Endothelial cell of umbilical vein (primary cell): ENCODE measurements around the gene ZNRF1. TPM values are rescaled to one million over a fixed set of nuclear protein-coding genes. Genes with fewer than 3 reads are reported as not detected.

Source experiments
- BruUV-seq: library from RNA; stranded (reverse); fragments of 400-500 nt; replicated peaks from 2 replicates; lab custom pipeline; 2021; lab: Mats Ljungman, UMichigan
- CTCF ChIA-PET: fragments of 300-600, 350-600 bp; sonication (Branson Sonifier 250); formaldehyde crosslinking; loops from one replicate; lab custom pipeline; 2021; ENCODE audit warnings: antibody characterized with exemption, inconsistent platforms; lab: Charles Lee
- POLR2A ChIA-PET: fragments of 300-600, 350-600 bp; sonication (Branson Sonifier 250); formaldehyde crosslinking; loops from one replicate; lab custom pipeline; 2021; ENCODE audit warnings: antibody characterized with exemption, inconsistent platforms; lab: Charles Lee
- DNase-seq: peaks from one replicate; pipeline ENCODE4 v3.0.0-alpha.2; 2011; ENCODE audit warnings: low read depth, low spot score
- FAIRE-seq: peaks from 2 replicates; lab custom pipeline; 2011; peaks lifted over from hg19 to GRCh38; lab: Jason Lieb, UNC
- H2AFZ ChIP-seq: 2 replicates; pipeline ENCODE4 v1.6.0; 2012; ENCODE audit warnings: low read depth, low read length, control low read depth, inconsistent platforms
- H3K27ac ChIP-seq: 2 replicates; pipeline ENCODE4 v1.5.1; 2011; ENCODE audit warnings: low read depth, mild to moderate bottlenecking, control low read depth, low read length, moderate library complexity; ENCODE audit not compliant: insufficient read depth
- H3K27me3 ChIP-seq, 2 experiments: 2 replicates each; pipeline versions ENCODE4 v1.6.0 to v1.6.1; 2011; ENCODE audit warnings: low read length in 2 of 2, mixed read lengths in 1 of 2; ENCODE audit not compliant: control insufficient read depth in 2 of 2, insufficient read depth in 2 of 2
- H3K36me3 ChIP-seq, 2 experiments: 2 replicates in 1 of 2; 3 replicates in 1 of 2; pipeline ENCODE4 v1.5.1; 2011; ENCODE audit warnings: low read length in 2 of 2, mild to moderate bottlenecking in 1 of 2, moderate library complexity in 1 of 2; ENCODE audit not compliant: control insufficient read depth in 2 of 2, insufficient read depth in 2 of 2; ENCODE audit errors: extremely low read depth in 1 of 2
- H3K4me1 ChIP-seq: 3 replicates; pipeline ENCODE4 v1.5.1; 2011; ENCODE audit warnings: mild to moderate bottlenecking, low read length; ENCODE audit not compliant: control insufficient read depth, insufficient read depth; ENCODE audit errors: extremely low read depth
- H3K4me2 ChIP-seq: 2 replicates; pipeline ENCODE4 v1.6.1; 2011; ENCODE audit warnings: low read length, control low read depth, mixed read lengths; ENCODE audit not compliant: insufficient read depth
- H3K4me3 ChIP-seq, 3 experiments: fragments of 200-600 bp in 1 of 3; sonication (generic), shearing (Covaris generic) in 1 of 3; replicated peaks in 1 of 3; 2 replicates each; pipeline ENCODE4 v1.5.1; 2011 to 2016; ENCODE audit warnings: control low read depth in 3 of 3, low read length in 3 of 3, mild to moderate bottlenecking in 2 of 3, inconsistent platforms in 1 of 3, low read depth in 1 of 3, moderate library complexity in 1 of 3; ENCODE audit not compliant: insufficient read depth in 1 of 3
- H3K79me2 ChIP-seq: 2 replicates; pipeline ENCODE4 v1.6.0; 2012; ENCODE audit warnings: low read length, inconsistent platforms; ENCODE audit not compliant: control insufficient read depth, insufficient read depth
- H3K9ac ChIP-seq: replicated peaks from 2 replicates; pipeline ENCODE3; 2011; ENCODE audit warnings: low read length, control low read depth; ENCODE audit not compliant: insufficient read depth; ENCODE audit errors: extremely low read depth
- H3K9me1 ChIP-seq: replicated peaks from 3 replicates; pipeline ENCODE4 v1.6.0; 2011; ENCODE audit warnings: mild to moderate bottlenecking, low read length; ENCODE audit not compliant: control insufficient read depth, insufficient read depth; ENCODE audit errors: extremely low read depth
- H3K9me3 ChIP-seq: replicated peaks from 2 replicates; pipeline ENCODE4 v1.5.1; 2012; ENCODE audit warnings: low read length, inconsistent platforms; ENCODE audit not compliant: control insufficient read depth, insufficient read depth
- H4K20me1 ChIP-seq: replicated peaks from 2 replicates; pipeline ENCODE3; 2011; ENCODE audit warnings: mild to moderate bottlenecking, low read length; ENCODE audit not compliant: control insufficient read depth, insufficient read depth; ENCODE audit errors: extremely low read depth
- POLR2AphosphoS5 ChIP-seq: IDR thresholded peaks from 2 replicates; pipeline ENCODE4 v1.6.1; 2012; ENCODE audit warnings: low read depth, mild to moderate bottlenecking, control low read depth, low read length, moderate library complexity; ENCODE audit not compliant: insufficient read depth
- dilution Hi-C: fragments of 300-500 bp; cut with MboI; formaldehyde crosslinking; loops from one replicate; pipeline ENCODE4 v1.15.0; 2019; ENCODE audit warnings: low sequenced_read_pairs; ENCODE audit not compliant: extremely low pct_ligation_motif_present
- intact Hi-C: fragments of 100-400 bp; cut with micrococcal nuclease; formaldehyde crosslinking; loops from one replicate; pipeline ENCODE4 v1.10.0; 2022
- polyA plus RNA-seq, 4 experiments: library from polyadenylated mRNA; depleted of rRNA in 3 of 4; stranded (reverse) in 3 of 4; unstranded in 1 of 4; fragments of >200 nt; gene quantifications; 2 replicates each; pipeline versions ENCODE4 v1.2.1 to v1.2.3, GENCODE V29; 2011 to 2012; ENCODE audit warnings: missing spikeins in 1 of 4
- total RNA-seq: library from RNA; stranded (reverse); gene quantifications from 2 replicates; pipeline ENCODE4 v1.2.3, GENCODE V29; 2021

The ZNRF1 gene
- total and polyA plus RNA-seq, 2 donors (not counting 3 experiments of a cell fraction or from before 2014, with no cell fraction given), result 23.7 to 34.9 TPM

DNA sequence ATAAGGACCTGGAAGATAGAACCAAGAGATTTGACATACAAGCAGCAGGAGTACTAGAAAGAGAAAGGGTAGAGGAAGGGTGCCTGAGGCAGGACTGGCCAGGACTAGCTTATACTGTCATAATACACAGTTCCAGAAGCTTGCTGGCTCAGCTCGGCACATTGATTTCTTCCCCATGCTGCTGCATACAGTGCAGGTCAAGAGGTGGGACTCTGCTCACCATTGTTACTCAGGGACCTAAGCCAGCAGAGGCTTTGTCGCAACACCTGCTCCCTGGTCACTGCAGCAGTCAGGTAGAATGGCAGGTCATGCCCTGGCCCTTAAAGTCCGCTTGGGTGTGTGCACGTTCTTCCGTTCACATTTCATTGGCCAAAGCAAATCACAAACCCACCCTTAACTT, 85.0 kb downstream of the ZNRF1 start:
- no peak for FAIRE-seq
- intact Hi-C loops, result no loop called here
- POLR2A ChIA-PET, result no interaction called here

DNA sequence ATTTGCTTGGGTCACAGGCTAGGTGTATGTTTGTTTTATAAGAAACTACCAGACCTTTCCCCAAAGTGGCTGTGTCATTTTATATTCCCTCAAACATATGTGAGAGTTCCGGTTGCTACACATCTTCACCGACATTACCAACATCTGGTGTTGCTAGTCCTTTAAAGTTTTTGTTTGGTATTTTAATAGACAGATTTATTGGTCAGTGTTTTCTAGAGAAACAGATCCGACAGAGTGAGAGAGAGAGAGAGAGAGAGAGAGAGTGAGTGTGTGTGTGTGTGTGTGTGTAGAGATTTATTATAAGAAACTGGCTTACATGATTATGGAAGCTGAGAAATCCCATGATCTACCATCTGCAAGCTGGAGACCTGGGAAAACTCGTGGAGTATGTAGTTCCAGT, 86.7 kb downstream of the ZNRF1 start:
- Histone ChIP-seq H3K4me2 (no peak overlapping the region), H3K4me1 (peaks cover 26% of the 10 kb centered on the region), H3K27me3 (no peaks in the 10 kb centered on the region), H3K79me2 (peaks cover 15% of the 10 kb centered on the region), H3K9me3 (no peaks in the 10 kb centered on the region), H3K27ac (no peak overlapping the region), H3K4me3 (no peak overlapping the region), H3K9me1 (no peaks in the 10 kb centered on the region), H3K36me3 (no peaks in the 10 kb centered on the region), H3K9ac (no peak overlapping the region), H4K20me1 (no peaks in the 10 kb centered on the region), H2AFZ (no peak overlapping the region)
- no TSS peak for BruUV-seq
- dilution Hi-C loops, result no loop called here
- intact Hi-C loops, result no loop called here
- ChIA-PET CTCF (no interaction called here), POLR2A (no interaction called here)
- TF ChIP-seq POLR2AphosphoS5, result no peak
- FAIRE-seq (no peak), DNase-seq (no peak)

More for the DNA sequence above, 85.0 kb downstream of the ZNRF1 start:
- no peak for DNase-seq
- Histone ChIP-seq H3K27ac (no peak overlapping the region), H2AFZ (no peak overlapping the region), H3K79me2 (peaks cover 16% of the 10 kb centered on the region), H3K4me1 (peaks cover 26% of the 10 kb centered on the region), H3K9ac (no peak overlapping the region), H3K36me3 (no peaks in the 10 kb centered on the region), H3K9me3 (no peaks in the 10 kb centered on the region), H3K4me3 (no peak overlapping the region), H3K9me1 (no peaks in the 10 kb centered on the region), H3K27me3 (no peaks in the 10 kb centered on the region), H4K20me1 (no peaks in the 10 kb centered on the region), H3K4me2 (no peak overlapping the region)
- dilution Hi-C loops, result no loop called here
- TF ChIP-seq POLR2AphosphoS5, result no peak
- BruUV-seq, result no TSS peak
- CTCF ChIA-PET, result interaction anchor here (1.3 kb wide), 1 partner anchor 9 kb away, joined by 4 read pairs; no protein-coding TSS in a partner anchor
